ENCODE data around the gene DLST.

GRCh38 chr14:74864198-74864597, 17.5 kb upstream of the DLST start:
- TF ChIP-seq GLIS3 (CRISPR knock-in tag; IDR thresholded peaks at IDR 0.05): no peak
- no peak for TF ChIP-seq POU6F1 (CRISPR knock-in tag; IDR thresholded peaks at IDR 0.05; ENCODE audit: borderline replicate concordance, low read depth)

Measured in SK-N-SH treated with all-trans-retinoic acid at 6 μM for 48 hours (cell line).